Mucosa of descending colon (tissue), 3 donors: Measurements from ENCODE around the gene CELF4. TPM values are rescaled to one million over a fixed set of nuclear protein-coding genes. Genes with fewer than 3 reads are reported as not detected.

Experiments
- ATAC-seq: fragments of 200-7000 bp; cut with Tn5 transposase; one replicate; pipeline ENCODE4 v1.9.1; 2020; ENCODE audit warnings: mild to moderate bottlenecking, moderate library complexity
- DNase-seq, 3 donors: peaks; one replicate each; pipeline ENCODE4 v3.0.0-alpha.2; 2020
- H3K36me3 ChIP-seq: fragments of 200-600 bp; one replicate; pipeline ENCODE4 v1.8.0; 2021; ENCODE audit warnings: low read depth, mild to moderate bottlenecking
- H3K4me1 ChIP-seq: fragments of 200-600 bp; one replicate; pipeline ENCODE4 v1.8.0; 2021; ENCODE audit warnings: low read depth, mild to moderate bottlenecking
- H3K4me3 ChIP-seq: fragments of 200-600 bp; one replicate; pipeline ENCODE4 v1.8.0; 2021; ENCODE audit warnings: mild to moderate bottlenecking
- H3K9me3 ChIP-seq: fragments of 200-600 bp; one replicate; pipeline ENCODE4 v1.8.0; 2021; ENCODE audit warnings: mild to moderate bottlenecking
- intact Hi-C, 2 donors: fragments of 100-400 bp; cut with DNase I in 1 of 2; cut with micrococcal nuclease in 1 of 2; formaldehyde crosslinking; loops; one replicate each; pipeline versions ENCODE4 v1.11.0 to v1.11.1; 2022; cut with DNase I, micrococcal nuclease
- total RNA-seq, 3 donors: library from RNA; stranded (reverse); fragmentation: NEBNext Ultra II Directional in 2 of 3; extraction: Animal tissue kit (Norgen Biotek cat#: 25700) in 2 of 3; gene quantifications; one replicate each; pipeline versions ENCODE4 v1.2.1 to v1.2.4, GENCODE V29; 2021 to 2023
- TF ChIP-seq, protein P1 (sequence below): fragments of 200-600 bp; IDR thresholded peaks from one replicate; pipeline ENCODE4 v1.8.0; 2022; ENCODE audit warnings: antibody characterized with exemption, mild to moderate bottlenecking
- donor health status: DM: no; HTN: no; CAD: no; lungs with moderate emphysema.
- donor health status: DM: no; HTN: no; CAD: no.
- donor health status: DM: no; HTN: yes; CAD: no.

The CELF4 gene
- total RNA-seq, 3 donors from 2014 or later, result 0.32 to 4.4 (median 0.72) TPM

- TF ChIP-seq, protein P1, sequence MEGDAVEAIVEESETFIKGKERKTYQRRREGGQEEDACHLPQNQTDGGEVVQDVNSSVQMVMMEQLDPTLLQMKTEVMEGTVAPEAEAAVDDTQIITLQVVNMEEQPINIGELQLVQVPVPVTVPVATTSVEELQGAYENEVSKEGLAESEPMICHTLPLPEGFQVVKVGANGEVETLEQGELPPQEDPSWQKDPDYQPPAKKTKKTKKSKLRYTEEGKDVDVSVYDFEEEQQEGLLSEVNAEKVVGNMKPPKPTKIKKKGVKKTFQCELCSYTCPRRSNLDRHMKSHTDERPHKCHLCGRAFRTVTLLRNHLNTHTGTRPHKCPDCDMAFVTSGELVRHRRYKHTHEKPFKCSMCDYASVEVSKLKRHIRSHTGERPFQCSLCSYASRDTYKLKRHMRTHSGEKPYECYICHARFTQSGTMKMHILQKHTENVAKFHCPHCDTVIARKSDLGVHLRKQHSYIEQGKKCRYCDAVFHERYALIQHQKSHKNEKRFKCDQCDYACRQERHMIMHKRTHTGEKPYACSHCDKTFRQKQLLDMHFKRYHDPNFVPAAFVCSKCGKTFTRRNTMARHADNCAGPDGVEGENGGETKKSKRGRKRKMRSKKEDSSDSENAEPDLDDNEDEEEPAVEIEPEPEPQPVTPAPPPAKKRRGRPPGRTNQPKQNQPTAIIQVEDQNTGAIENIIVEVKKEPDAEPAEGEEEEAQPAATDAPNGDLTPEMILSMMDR, result no peak
- Histone ChIP-seq H3K4me3 (no peak overlapping the region), H3K9me3 (no peaks in the 10 kb centered on the region), H3K36me3 (no peaks in the 10 kb centered on the region), H3K4me1 (no peaks in the 10 kb centered on the region)
- ATAC-seq, result no peak
- intact Hi-C loops, result no loop called here
- DNase-seq, result no peak
These were observed 258.4 kb downstream of the CELF4 start for GRCh38 chr18:37307181-37307580.

DNA sequence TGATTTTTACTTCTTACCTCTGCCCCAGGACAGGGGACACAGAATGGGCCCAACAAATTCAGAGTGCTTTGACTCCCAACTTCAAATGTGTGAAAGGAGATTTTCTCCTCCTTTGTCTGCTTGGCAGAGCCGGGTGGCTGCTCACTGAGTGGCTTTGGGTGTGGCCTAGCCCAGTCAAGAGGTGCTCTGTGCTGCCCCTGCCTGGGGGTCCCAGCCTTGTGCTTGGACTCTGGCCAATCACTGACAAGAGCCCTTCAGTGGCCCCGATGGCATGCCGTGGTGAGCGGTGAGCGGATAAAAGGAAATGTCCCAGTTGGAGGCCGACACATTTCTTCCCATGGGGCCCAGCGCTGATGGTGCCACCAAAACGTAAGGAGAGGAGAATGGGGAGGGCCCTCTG is 259.2 kb downstream of the CELF4 start:
- no peak for ATAC-seq
- intact Hi-C loops, result no loop called here
- no peak overlapping the region for H3K4me3 ChIP-seq
- no peaks in the 10 kb centered on the region for H3K36me3 ChIP-seq
- TF ChIP-seq, protein P1, result no peak
- DNase-seq, result no peak
- no peaks in the 10 kb centered on the region for H3K9me3 ChIP-seq
- H3K4me1 ChIP-seq, result no peaks in the 10 kb centered on the region

DNA sequence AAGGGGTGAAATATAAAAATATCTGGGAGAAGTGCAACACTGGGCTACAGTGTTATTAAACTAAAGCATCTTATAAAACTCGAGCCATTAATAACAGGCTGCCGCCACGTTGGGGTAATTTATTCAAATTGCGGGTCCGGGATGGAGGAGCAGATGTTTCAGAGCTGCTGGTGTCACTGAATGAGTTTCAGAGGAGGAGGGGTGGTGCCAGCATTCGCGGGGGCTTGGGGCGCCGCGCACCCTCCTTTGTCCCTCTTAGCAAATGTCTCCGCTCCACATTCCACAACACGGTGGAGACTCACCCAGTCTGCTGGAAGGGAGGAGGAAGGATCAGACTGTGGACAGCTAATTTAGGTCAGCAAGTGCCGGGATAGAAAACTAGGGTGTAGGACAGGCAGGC is 260.5 kb downstream of the CELF4 start:
- Histone ChIP-seq H3K36me3 (no peaks in the 10 kb centered on the region), H3K4me1 (no peaks in the 10 kb centered on the region), H3K4me3 (no peak overlapping the region), H3K9me3 (no peaks in the 10 kb centered on the region)
- ATAC-seq (no peak), DNase-seq (no peak)
- intact Hi-C loops, result no loop called here
- TF ChIP-seq, protein P1, result no peak

DNA sequence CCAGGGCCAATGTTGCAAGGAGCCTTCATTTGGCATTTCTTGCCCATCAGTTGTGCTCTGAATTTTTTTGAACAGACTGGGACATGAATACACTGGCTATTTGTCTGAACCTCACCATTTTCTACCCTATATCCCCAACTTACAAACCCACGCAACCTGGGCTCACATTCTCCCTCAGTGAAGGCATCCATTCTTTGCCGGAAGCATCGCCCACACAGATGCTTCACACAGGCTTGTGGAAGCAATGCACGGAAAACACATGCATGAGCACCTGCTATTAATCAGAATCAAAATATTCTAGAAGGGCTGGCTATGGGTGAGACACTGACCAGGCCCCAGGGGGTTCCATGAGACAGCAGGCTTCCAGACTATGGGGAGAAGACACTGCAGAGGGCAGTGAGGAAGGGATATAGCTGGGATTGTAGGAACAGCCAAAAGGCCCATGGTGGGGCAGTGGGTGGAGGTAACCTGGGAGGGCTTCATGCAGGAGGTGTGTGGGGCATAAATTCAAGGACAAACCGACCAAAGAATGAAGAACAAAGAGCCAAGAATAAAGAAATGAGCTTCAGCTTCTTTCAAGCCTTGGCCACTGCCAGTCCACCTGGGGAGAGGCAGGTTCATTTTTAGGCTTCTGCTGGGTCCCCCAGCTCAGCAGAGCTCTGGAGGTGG is 261.5 kb downstream of the CELF4 start:
- Histone ChIP-seq H3K4me3 (no peak overlapping the region), H3K4me1 (peaks cover 3% of the 10 kb centered on the region), H3K9me3 (no peaks in the 10 kb centered on the region), H3K36me3 (no peaks in the 10 kb centered on the region)
- no peak for DNase-seq
- intact Hi-C loops, result no loop called here
- TF ChIP-seq, protein P1, result no peak
- no peak for ATAC-seq

GRCh38 chr18:37303009-37303408 is 262.6 kb downstream of the CELF4 start:
- H3K9me3 ChIP-seq, result no peaks in the 10 kb centered on the region
- ATAC-seq, result no peak
- no peak for DNase-seq
- H3K4me1 ChIP-seq, result peaks cover 7% of the 10 kb centered on the region
- no peak overlapping the region for H3K4me3 ChIP-seq
- intact Hi-C loops, result no loop called here
- H3K36me3 ChIP-seq, result no peaks in the 10 kb centered on the region
- TF ChIP-seq, protein P1, result no peak

DNA sequence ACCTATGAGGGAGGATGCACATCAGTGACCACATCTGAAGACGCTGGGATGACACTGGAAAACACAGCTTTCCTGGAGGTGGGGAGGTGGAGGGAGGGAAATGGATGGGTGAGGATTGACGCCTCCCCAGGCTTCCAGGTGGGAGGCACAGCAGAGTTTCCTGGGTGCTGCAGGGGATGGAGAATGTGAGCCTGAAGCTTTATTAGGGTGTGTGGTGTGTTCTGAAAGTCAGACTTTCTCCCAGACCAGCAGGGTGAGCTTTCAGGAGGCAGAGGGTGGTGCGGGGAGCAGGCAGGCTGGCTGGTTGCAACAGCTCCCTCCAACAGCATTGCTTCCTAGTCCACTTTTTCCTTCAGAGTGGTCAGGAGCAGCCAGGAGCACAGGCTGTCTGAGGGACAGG is 263.1 kb downstream of the CELF4 start:
- TF ChIP-seq, protein P1, result no peak
- H3K4me1 ChIP-seq, result peaks cover 7% of the 10 kb centered on the region
- intact Hi-C loops, result no loop called here
- DNase-seq (no peak), ATAC-seq (no peak)
- H3K4me3 ChIP-seq, result no peak overlapping the region
- no peaks in the 10 kb centered on the region for H3K9me3 ChIP-seq
- no peaks in the 10 kb centered on the region for H3K36me3 ChIP-seq
